ENCODE measurements around the gene TADA2B.

- TF ChIP-seq CTCF (IDR thresholded peaks at IDR 0.05) (no peak), EZH2 (IDR thresholded peaks at IDR 0.05; ENCODE audit: borderline replicate concordance, insufficient read depth, low read depth, low read length, poor library complexity, severe bottlenecking) (no peak)
Observed at GRCh38 chr4:7050481-7051143, 7.4 kb downstream of the TADA2B start.

Data from B cell (primary cell).